Lung (tissue), 12 donors: ENCODE data around the gene SCARB2. TPM values are rescaled to one million over a fixed set of nuclear protein-coding genes. Genes with fewer than 3 reads are reported as not detected.

ENCODE experiments used
- ATAC-seq: fragments of 200-7000 bp; cut with Tn5 transposase; one replicate; pipeline ENCODE4 v1.9.1; 2020; ENCODE audit warnings: moderate number of reproducible peaks; ENCODE audit not compliant: insufficient read depth, low FRiP score
- DNase-seq, 3 donors: peaks; one replicate each; pipeline ENCODE4 v3.0.0-alpha.2; 2013 to 2017
- H3K27ac ChIP-seq, 2 donors: one replicate each; pipeline ENCODE4 v1.5.1; 2013; ENCODE audit warnings: mild to moderate bottlenecking in 2 of 2, moderate library complexity in 2 of 2, control low read depth in 1 of 2, inconsistent platforms in 1 of 2, low read depth in 1 of 2, low read length in 1 of 2
- H3K27me3 ChIP-seq, 3 donors: one replicate each; pipeline ENCODE4 v1.5.1; 2013; ENCODE audit warnings: low read length in 2 of 3; ENCODE audit not compliant: control insufficient read depth in 3 of 3, insufficient read depth in 3 of 3
- H3K36me3 ChIP-seq, 4 donors: one replicate each; pipeline ENCODE4 v1.5.1; 2013; ENCODE audit warnings: low read length in 4 of 4, mild to moderate bottlenecking in 1 of 4, moderate library complexity in 1 of 4; ENCODE audit not compliant: control insufficient read depth in 4 of 4, insufficient read depth in 4 of 4
- H3K4me1 ChIP-seq, 5 donors: one replicate each; pipeline ENCODE4 v1.5.1; 2013; ENCODE audit warnings: low read length in 5 of 5, mild to moderate bottlenecking in 2 of 5, moderate library complexity in 1 of 5; ENCODE audit not compliant: control insufficient read depth in 5 of 5, insufficient read depth in 5 of 5
- H3K4me3 ChIP-seq: one replicate; pipeline ENCODE4 v1.5.1; 2013; ENCODE audit warnings: mild to moderate bottlenecking, control low read depth, moderate library complexity
- H3K9ac ChIP-seq, 2 donors: one replicate each; pipeline ENCODE4 v1.5.1; 2013; ENCODE audit warnings: low read length in 2 of 2, control low read depth in 1 of 2; ENCODE audit not compliant: insufficient read depth in 1 of 2
- H3K9me3 ChIP-seq, 4 donors: one replicate each; pipeline ENCODE4 v1.5.1; 2013; ENCODE audit warnings: low read length in 3 of 4, mild to moderate bottlenecking in 1 of 4, moderate library complexity in 1 of 4; ENCODE audit not compliant: control insufficient read depth in 4 of 4, insufficient read depth in 3 of 4
- WGBS, 2 donors: extraction: QIAGEN DNeasy Blood & Tissue Kit; methylation state at CpG; one replicate each; pipeline ENCODE4 v1.1.7; 2013; 5-methylcytosine and 5-hydroxymethylcytosine counted together
- polyA plus RNA-seq, 2 donors: library from polyadenylated mRNA; stranded (reverse); fragments of 200-250 nt; gene quantifications; one replicate each; pipeline ENCODE4 v1.2.1, GENCODE V29; 2013
- total RNA-seq, 2 donors: library from RNA; depleted of rRNA in 1 of 2; stranded (reverse); fragments of >200 nt in 1 of 2; gene quantifications; one replicate each; pipeline ENCODE4 v1.2.1, GENCODE V29; 2014 to 2021
- TF ChIP-seq, protein P1 (sequence below): IDR thresholded peaks from 2 replicates; pipeline ENCODE4 v1.5.1; 2012; ENCODE audit warnings: mild to moderate bottlenecking; ENCODE audit errors: control extremely low read depth, extremely low read depth
- donor health status: control.
- donor health status: control.
- donor health status: Bipolar disorder and iron deficiency.
- donor health status: healthy.
- donor health status: DM: yes; HTN: yes; CAD: no.

The SCARB2 gene
- total and polyA plus RNA-seq, 4 donors: 104 to 360 (median 150) TPM

- H3K9ac ChIP-seq: no peak overlapping the region
- H3K9me3 ChIP-seq: no peaks in the 10 kb centered on the region
- TF ChIP-seq, protein P1, sequence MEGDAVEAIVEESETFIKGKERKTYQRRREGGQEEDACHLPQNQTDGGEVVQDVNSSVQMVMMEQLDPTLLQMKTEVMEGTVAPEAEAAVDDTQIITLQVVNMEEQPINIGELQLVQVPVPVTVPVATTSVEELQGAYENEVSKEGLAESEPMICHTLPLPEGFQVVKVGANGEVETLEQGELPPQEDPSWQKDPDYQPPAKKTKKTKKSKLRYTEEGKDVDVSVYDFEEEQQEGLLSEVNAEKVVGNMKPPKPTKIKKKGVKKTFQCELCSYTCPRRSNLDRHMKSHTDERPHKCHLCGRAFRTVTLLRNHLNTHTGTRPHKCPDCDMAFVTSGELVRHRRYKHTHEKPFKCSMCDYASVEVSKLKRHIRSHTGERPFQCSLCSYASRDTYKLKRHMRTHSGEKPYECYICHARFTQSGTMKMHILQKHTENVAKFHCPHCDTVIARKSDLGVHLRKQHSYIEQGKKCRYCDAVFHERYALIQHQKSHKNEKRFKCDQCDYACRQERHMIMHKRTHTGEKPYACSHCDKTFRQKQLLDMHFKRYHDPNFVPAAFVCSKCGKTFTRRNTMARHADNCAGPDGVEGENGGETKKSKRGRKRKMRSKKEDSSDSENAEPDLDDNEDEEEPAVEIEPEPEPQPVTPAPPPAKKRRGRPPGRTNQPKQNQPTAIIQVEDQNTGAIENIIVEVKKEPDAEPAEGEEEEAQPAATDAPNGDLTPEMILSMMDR: no peak
- DNase-seq (no peak), ATAC-seq (no peak)
- WGBS, 2 donors: 96 to 97% methylated on average over 3 of the region's 3 CpGs
- peaks cover 26 to 55% (median 31%) of the 10 kb centered on the region in 4 donors for H3K36me3 ChIP-seq
- no peak overlapping the region for H3K4me3 ChIP-seq
- no peak overlapping the region for H3K27ac ChIP-seq
- H3K4me1 ChIP-seq: no peaks in the 10 kb centered on the region
- H3K27me3 ChIP-seq: no peaks in the 10 kb centered on the region
Observed at GRCh38 chr4:76168688-76169087, 44.9 kb downstream of the SCARB2 start.

DNA sequence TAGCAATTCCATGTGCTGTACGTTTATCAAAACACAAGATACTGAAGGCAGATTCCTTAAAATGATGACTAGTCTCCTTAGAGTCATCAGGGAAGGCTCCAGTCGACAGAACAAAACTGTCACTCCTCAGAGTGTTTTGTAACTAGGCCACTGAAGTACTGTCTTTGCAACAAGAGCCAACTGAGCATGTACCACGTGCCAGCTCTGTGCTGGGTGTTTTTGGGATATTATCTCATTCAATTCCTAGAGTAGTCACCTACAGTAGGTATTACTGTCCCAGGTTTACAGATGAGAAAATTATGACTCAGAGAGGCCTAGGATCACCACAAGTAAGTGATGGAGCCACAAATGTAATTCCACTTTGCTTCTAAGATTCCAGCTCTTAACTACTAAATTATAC lies 47.1 kb downstream of the SCARB2 start:
- Histone ChIP-seq H3K27ac (no peak overlapping the region), H3K9me3 (no peaks in the 10 kb centered on the region), H3K27me3 (no peaks in the 10 kb centered on the region), H3K4me3 (no peak overlapping the region), H3K36me3 (peaks cover 34 to 53% (median 38%) of the 10 kb centered on the region in 4 donors), H3K4me1 (no peaks in the 10 kb centered on the region), H3K9ac (no peak overlapping the region)
- ATAC-seq: no peak
- 86 to 90% methylated on average over 3 of the region's 3 CpGs for WGBS, 2 donors
- TF ChIP-seq, protein P1: no peak
- no peak for DNase-seq

GRCh38 chr4:76160355-76160754 lies 53.3 kb downstream of the SCARB2 start:
- H3K9ac ChIP-seq: no peak overlapping the region
- DNase-seq: no peak
- TF ChIP-seq, protein P1: no peak
- H3K27ac ChIP-seq: no peak overlapping the region
- no peaks in the 10 kb centered on the region for H3K9me3 ChIP-seq
- H3K27me3 ChIP-seq: no peaks in the 10 kb centered on the region
- H3K4me3 ChIP-seq: no peak overlapping the region
- H3K36me3 ChIP-seq: peaks cover 15 to 32% (median 26%) of the 10 kb centered on the region in 4 donors
- peaks cover 0 to 2% (median 0%) of the 10 kb centered on the region in 5 donors for H3K4me1 ChIP-seq
- ATAC-seq: no peak
- 9 to 49% methylated on average over 2 of the region's 2 CpGs for WGBS, 2 donors

DNA sequence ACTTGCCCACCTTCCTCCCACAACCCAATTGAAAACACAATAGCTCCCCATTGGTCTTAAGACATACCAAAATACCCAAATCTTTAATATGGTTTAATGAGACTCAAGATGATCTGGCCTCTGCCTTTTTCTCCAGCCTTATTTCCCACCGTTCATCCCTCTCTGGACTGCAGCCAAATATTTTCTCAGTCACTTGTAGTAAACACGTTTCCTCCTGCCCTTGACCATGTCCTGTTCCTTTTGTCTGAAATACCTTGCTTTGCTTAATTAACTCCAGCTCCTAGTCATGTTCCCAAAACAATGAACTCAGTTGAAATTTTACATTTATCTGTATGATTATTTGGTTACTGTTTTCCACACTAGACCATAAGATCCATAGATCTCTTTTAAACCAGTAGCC lies 57.0 kb downstream of the SCARB2 start:
- H3K27ac ChIP-seq: no peak overlapping the region
- H3K9ac ChIP-seq: no peak overlapping the region
- peaks cover 4 to 12% (median 10%) of the 10 kb centered on the region in 4 donors for H3K36me3 ChIP-seq
- TF ChIP-seq, protein P1: no peak
- H3K4me1 ChIP-seq: peaks cover 0 to 2% (median 0%) of the 10 kb centered on the region in 5 donors
- H3K27me3 ChIP-seq: no peaks in the 10 kb centered on the region
- H3K4me3 ChIP-seq: no peak overlapping the region
- DNase-seq: peak in 1 of 3 donors; percentile 23
- ATAC-seq: no peak
- 8 to 12% methylated on average over 2 of the region's 2 CpGs for WGBS, 2 donors
- H3K9me3 ChIP-seq: no peaks in the 10 kb centered on the region
